Endometrium (tissue), 2 donors: ENCODE results near the gene FOXD2.

Source experiments
- FAIRE-seq: peaks from 2 replicates; lab custom pipeline; 2012; peaks lifted over from hg19 to GRCh38; lab: Jason Lieb, UNC
- donor health status: control.
- donor health status: control.

FOXD2 gene

DNA sequence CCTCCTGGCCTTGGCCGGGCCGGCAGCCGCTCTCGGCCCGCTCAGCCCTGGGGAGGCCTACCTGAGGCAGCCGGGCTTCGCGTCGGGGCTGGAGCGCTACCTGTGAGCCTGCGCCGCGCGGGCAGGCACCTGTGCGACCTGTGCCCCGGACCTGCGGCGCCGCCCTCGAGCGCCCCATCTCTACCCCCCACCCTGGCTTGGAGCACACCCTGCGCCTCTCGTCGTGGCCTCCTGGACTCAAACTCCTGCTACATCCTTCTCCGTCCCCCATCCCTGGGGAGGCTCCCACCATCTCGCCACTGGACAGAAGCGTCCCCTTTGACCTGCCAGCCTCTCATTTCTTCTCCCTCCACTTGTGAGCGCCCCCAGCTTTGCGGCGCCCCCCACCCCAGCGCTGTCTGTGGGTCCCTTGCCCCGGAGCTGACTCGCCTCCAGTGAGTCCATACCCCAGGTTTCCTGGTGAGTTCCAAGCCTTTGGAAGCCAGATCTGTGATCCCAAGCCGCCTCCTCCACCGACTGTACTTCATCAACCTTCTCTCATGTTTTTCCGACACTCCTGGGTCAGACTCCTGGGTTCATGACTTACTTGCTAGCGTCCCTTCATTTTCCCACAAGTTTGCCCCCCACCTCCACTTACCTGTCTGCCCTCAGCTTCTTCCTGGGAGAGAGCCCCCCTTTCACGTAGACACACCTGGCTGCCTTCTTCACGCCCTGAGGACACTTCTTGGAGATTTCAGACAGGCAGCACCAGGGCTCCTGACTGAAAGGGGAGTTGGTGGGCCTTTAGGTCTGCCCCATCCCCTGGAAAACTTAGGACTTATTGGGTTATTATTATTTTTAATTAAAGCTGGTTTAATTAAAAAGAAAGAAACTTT, 20.4 kb upstream of the FOXD2 start:
- no peak for FAIRE-seq

DNA sequence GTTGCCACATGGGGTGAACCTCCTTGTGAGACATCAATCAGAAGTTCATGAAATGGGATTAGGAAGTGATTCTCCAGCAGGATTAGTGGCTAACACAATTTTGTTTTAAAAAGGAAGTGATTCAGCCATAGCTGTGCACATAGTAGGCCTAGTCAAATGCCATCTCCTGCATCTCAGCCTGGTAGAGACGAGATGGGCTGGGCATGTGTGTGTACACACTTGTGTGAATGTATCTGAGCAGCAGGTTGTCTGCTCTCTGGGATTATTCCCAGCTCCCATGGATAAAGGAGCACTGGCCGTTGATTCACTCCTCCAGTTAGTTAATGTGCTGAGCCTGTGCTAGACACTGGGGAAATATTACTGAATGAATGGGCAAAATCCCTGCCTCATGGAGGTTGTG, 19.7 kb upstream of the FOXD2 start:
- FAIRE-seq = no peak

DNA sequence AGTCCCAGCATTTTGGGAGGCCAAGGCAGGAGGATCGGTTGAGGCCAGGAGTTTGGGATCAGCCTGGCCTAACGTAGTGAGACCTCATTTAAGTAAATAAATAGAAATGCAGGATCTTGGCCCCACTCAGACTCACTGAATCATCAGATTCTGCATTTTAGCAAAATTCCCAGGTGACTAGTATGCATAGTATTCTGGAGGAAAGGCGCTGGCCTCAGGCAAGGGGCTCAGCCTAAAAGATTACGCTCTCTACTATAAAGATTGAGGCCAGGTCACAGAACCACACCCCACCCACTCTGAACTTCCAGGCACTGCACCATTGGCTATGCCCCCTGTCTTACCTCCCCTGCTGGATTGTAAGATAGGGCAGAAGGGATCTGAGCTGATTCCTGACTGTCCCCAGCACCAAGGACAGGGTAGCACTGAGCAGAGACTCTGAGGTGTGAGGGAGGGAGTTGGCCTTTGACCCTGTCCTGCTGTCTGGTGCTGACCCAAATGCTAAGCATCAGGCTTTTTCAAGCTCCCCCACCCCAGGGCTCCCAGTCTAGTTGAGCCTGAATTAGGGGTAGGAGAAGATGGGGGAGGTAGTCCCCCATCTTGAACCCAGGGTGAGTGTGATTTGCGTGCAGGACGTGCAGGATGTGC, 19.0 kb upstream of the FOXD2 start:
- no peak for FAIRE-seq

DNA sequence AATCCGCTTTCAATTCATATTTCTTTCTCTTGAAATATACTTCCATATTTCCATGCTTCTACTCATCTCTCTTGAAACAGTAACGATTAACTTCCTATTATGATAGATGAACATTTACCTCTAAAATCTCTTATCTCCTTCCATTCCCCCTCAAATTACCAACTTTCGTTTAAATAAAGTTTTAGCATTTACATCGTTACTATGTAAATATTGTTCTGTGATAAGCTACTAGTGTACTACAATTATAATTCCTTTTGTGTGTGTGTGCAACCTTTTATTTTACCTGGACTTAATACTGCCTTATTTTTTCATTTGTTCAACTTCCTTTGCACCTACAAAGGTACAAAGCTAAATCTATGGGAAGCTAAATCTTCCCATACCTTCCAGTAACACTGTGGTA, 17.3 kb upstream of the FOXD2 start:
- no peak for FAIRE-seq

DNA sequence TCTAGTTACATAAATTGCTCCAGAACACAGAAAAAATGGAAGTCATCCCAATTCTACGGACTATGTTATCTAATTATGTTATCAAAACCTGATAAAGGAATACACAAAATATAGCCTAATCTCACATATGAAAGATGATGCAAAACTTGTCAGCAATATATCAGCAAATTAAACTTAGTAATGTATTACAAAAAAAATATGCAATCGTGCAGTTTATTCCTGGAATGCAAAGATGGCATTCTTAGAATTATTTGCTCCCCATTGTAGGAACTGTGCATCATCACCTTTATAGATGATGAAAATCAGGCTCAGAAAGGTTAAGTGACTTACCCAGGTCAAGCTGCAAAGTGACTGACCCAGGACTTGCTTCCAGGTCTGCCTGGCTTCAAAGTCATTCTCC, 14.0 kb upstream of the FOXD2 start:
- no peak for FAIRE-seq

DNA sequence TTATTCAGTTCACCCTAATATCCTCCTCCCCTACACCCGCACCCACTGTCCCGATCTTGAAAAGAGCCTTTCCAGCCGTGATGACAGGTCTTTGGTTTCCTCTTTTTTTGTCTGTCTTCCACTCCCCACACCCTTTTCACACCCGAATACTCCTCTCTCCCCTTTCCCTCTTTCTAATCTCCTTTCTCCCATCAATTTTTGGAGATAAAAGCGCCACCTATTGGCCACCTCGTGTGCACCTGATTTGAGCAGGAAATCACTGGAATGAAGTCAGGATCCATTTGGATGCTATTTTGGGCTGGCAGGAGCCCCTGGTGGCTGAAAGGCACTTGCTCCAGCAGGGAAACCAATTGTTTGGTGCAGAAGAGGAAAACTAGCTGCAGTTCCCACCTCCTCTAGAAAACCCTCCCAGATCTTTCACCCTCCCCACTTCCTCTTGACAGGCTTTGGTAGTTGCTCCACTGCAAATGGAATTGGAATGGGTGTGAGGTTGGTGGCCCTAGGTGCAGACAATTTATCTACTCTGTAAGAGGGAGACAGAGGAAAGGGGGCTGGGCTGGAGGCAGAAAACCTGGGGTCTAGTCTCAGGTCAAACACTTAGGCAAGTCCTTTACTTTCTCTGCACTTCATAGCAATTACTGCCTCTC, 13.4 kb upstream of the FOXD2 start:
- FAIRE-seq = no peak

DNA sequence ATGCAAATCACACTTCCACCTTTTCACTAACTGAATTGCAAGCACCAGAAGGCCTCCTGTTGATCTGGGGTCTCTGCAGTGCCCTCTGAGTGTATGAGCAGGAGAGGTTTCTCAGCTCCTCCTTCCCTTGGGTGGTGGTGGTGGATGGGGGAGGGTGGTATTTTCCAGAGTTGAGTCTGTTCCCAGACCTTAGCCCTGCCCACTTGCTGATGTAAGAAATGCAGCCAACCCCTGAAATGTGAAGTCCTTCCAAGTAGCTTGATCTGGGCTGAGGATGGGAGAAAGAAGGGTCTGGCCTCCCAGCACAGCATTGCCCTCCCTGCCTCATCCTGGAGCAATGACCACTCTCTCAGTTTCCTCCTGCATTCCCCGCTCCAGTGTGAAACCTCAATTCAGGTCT, 6.3 kb upstream of the FOXD2 start:
- FAIRE-seq = no peak

DNA sequence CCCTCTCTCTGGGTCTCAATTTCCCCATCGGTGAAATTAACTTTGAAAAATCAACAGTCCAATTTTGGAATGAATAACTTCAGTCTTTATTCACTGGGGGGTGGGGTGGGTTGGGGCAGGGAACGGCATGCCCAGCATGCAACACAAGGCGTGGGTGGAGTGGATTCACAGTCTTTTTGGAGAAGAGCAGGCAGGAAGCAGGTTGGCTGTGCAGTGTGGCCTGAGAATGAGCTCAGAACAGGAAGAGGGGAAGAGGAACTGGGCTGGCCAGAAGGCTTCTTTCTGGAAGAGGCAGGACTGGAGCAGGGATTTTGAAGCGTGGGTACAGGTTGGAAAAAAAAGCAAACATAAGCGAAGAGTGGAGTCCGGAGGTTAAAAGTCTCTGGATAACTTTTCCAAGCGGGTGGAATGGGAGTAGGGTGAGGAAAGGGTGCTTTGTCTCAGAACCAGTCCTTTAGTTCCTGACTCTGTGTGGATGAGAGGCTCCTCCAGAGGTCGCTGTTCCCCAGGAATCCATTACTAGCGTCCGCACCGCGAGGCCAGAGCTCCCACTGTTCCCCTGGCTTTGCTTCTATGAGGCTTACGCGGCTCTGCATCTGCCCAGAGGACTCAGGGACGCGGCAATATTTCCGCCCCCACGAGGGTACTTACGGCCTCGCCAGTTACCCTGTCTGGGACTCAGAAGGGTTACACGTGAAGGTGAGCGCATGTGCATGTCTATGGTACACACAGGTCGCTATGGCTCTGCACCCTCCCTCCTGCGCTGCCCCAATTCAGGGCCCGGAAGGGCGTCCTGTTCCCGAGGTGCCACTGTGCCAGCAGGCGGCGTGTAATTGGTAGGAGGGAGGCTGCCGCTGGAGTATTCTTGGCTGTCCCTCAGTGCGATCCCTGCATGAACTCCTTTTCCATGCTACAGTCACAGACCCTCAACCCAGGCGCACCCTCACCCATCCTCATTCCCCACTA, 5.5 kb upstream of the FOXD2 start:
- FAIRE-seq = no peak

DNA sequence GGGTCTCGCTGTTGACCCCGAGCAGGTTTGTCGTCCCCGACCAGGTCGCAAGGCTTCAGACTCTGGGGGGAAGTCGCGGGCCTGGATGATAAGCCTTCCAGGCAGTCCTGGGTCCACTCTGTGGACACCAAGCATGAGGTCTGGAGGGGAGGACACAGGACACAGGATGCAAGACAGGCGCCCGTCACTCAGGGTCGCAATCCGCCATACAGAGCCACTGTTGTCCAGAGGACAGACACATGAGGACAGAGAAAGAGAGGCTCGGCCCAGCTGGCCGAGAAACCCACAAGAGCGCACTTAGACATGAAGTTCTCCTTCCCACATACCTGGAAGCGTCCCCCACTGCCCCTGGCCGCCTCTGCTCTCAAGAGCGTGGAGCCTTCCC, 4.8 kb upstream of the FOXD2 start:
- no peak for FAIRE-seq

DNA sequence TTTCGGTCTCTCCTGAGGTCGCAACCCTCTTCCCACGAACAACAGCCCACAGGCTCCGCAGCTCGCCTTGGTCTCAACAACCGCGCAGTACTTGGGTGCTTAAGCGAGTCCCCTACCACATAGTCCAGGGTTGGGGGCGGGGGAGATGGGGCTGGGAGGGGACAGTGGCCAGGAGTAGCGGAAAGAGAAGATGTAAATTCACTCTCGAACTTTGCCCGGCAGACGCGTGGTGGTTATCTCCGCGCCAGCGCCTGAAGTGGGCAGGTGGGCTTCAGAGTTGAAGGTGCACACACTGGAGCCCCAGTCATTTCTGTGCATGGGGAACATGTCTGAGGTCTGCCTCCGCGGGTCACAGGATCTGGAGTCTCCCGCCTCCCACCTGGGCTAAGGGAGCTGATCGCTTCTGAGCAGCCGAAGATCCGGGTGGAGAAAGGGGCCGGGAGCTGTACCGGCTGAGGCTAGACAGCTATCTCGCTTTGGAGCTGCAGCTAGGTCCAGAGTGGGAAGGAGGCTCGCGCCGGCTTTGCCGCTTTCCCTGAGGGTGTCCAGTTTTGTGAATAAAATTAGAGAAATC, 4.3 kb upstream of the FOXD2 start:
- FAIRE-seq = no peak

DNA sequence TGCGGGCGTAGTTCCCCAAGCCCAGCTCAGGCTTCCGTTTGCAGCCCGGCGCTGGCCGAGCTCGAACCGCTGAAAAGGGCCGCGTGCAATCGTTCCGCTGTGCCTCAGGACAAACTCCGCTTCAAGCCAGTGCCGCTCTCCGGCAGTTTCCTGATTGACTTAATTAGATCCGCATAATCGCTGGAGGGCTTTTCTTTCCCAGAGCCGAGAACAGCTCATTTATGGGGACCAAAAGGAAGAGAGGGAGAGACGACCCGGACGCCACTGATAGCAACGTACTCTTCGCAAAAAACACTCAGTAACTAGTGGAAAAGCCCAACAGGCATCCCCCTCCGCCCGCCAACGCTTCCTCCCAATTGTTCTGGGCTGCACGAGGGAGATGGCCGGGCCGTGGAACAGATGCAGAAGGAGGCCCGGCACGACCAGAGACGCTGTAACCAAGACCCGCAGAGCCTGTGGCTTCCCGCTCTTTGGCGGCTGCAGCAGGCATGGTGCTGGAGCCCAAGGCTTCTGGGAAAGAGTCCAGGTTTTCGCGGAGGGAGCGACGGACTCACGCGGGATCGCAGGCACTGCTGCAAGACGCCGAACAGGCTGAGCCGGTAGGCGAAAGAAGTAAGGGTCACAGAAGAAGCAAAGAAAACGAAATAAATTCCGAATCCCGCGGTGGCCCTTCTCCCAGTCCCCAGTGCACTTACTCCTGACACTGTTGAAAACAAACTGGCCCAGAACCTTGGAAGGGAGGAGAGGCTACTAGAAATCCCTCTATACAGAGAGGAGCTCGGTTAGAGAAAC, 3.6 kb upstream of the FOXD2 start:
- FAIRE-seq = no peak

DNA sequence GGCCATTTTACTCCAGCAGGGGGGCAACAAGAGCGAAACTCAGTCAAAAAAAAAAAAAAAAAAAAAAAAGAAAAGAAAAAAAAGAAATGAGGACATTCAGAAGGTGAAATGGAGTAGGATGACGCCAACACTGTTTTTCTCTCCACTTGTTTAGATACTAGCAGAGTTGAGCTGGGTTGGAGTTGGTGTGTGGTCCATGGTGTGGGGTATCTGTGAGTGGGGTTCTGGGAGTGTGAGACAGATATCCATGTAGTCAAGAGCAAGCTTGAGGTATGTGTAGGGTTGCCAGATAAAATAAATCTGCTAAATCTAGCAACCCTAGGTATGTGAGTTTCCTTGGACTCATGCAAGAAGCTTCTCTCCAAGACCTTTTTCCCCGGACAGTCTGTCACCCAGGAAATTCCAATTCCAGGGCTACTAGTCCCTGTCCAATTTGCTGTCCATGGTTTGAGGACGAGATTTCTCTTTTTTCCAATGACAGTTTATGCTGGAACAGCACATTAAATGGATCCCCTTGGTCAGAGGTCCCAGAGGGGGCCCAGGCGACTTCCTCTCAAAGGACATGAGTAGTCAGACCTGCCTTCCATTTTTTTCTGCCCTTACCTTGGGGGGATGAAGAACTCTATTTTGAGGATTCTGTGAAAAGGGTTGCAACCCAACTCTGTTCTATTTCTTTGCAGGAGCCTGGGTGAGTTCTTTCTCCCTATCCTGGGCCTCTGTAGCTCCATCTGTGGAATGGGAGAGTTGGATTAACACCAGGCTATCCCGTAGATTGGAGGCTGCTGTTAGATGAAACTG, 2.1 kb upstream of the FOXD2 start:
- FAIRE-seq = no peak

DNA sequence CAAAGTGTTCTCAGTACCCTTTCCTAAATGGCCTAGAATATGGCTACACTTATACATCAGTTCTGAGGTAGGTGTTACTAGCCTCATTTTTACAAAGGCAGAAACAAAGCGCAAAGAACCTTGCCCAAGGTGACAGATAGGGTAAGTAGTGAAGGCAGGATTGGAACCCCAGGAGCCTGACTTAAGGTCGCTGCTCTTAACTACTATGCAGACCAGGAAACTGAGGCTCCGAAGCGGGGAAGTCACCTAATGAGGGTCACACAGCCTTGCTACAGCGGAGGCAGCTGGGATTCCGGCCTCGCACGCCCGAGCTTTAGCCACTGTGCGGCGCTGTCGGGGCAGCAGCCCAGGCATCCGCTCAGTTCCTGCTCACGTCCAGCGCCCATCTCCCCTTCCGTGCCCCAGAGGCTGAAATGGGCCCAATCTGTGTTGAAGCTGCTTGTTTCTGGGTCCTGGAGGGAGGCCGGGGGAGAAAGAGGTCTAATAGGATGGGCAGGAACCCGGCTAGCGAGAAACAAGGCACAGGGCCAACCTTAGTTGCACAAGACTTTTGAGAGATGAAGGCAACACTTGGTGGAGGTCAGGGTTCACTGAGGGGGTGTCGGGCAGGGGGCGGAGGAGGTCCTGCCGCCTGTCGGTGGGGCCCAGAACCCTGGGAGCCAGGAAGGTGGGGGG, 1.4 kb upstream of the FOXD2 start:
- FAIRE-seq = no peak

DNA sequence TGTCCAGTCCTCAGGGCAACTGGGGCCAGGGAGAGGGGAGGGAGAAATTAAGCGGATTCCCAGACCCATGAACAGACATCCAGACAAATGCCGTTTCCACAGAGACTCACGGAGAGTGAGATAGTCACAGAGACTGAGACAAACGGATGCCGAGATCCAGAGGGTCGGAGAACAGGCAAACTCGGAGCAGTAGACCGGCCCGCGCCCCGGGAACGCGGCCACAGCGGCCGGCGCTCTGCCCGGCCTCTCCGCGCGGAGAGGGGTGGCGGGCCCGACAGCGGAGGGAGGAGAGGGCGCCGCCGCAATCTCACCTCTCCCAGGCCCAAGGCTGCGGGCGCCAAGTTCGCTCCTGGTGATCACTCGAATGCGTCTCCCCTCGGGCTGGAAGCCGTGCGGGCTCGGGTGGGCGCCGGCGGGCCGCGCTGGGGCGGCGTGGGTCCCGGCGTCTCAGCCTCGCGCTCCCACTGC, 831 bp upstream of the FOXD2 start:
- no peak for FAIRE-seq

DNA sequence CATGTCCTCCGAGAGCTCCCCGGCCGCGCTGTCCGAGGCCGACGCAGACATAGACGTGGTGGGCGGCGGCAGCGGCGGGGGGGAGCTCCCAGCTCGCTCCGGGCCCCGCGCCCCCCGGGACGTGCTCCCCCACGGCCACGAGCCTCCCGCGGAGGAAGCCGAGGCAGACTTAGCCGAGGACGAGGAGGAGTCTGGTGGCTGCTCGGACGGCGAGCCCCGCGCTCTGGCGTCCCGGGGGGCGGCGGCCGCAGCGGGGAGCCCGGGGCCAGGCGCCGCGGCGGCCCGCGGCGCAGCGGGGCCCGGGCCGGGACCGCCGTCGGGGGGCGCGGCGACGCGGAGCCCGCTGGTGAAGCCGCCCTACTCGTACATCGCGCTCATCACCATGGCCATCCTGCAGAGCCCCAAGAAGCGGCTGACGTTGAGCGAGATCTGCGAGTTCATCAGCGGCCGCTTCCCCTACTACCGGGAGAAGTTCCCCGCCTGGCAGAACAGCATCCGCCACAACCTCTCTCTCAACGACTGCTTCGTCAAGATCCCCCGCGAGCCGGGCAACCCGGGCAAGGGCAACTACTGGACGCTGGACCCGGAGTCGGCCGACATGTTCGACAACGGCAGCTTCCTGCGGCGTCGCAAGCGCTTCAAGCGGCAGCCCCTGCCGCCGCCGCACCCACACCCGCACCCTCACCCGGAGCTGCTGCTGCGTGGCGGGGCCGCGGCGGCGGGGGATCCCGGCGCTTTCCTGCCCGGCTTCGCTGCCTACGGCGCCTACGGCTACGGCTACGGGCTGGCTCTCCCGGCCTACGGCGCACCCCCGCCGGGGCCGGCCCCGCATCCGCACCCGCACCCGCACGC, 547 bp downstream of the FOXD2 start:
- FAIRE-seq = no peak

DNA sequence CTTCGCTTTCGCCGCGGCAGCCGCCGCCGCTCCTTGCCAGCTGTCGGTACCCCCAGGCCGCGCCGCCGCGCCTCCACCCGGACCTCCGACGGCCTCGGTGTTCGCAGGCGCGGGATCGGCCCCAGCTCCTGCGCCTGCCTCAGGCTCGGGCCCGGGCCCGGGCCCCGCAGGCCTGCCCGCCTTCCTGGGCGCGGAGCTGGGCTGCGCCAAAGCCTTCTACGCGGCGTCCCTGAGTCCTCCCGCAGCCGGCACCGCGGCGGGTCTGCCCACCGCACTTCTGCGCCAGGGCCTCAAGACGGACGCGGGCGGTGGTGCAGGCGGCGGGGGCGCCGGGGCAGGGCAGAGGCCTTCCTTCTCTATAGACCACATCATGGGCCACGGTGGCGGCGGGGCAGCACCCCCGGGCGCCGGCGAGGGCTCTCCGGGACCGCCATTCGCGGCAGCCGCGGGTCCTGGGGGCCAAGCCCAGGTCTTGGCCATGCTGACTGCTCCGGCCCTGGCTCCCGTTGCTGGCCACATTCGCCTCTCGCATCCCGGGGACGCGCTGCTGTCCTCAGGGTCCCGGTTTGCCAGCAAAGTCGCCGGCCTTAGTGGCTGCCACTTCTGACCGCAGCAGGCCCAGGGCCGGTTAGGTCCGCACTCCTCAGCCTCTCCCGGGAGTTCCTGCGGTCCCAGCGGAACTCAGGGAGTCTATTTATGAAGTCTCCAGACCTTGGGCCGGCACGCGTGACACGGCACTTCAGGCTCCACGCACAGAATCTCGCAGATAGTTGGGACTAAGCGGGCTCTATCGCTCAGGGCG, 1.4 kb downstream of the FOXD2 start:
- FAIRE-seq = no peak

DNA sequence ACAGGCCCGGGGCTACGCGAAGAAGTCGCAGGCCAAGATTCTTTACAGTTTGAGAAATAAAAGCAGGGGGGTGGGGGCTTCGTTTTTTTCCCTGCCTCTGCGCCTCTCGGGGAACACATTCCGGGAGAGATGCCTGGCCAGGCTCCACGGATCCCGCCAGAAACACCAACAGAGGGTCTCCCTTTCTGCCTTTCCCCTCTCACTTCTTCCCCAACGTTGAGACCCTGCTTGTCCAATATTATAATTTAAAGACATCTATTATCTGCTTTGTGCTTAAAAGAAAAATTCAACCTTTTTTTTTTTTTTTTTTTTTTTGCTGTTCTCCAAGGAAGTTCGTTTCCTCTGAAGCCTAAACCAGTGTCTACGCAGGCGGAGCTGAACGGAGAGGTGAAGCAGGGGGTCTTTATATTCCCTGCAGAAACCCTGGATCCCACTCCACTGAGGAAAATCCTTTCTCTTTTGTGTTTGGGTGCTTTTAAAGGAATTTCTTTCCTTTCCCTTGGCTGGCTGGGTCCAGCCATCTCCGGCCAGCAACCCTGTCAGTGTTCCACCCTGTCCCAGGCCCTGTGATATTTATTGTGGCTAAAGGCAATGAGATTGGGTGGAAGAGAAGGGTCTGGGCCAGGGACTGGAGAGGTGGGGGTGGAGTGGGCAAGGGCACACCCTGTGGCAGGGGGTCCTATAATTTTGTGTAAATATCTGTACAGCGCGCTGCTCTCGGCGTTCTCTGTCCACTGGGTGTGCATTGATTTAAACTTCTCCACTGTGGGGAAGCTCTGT, 2.2 kb downstream of the FOXD2 start:
- FAIRE-seq = no peak
